Kidney glomerular epithelial cell (primary cell): ENCODE data around the gene CACFD1.
A peak's percentile ranks its signal among the peaks of the same experiment; 100 is the strongest.

Source experiments
- DNase-seq: peaks from one replicate; lab custom pipeline; 2025; lab: John Stamatoyannopoulos, UW

The CACFD1 gene

GRCh38 chr9:133459476-133460404, at the start of gene CACFD1:
Gene CACFD1, plus strand, starts transcription at chr9:133459978. Its CDS starts 89 bp downstream, at chr9:133460067.
- peak; percentile 77 for DNase-seq

GRCh38 chr9:133415170-133415569, 44.6 kb upstream of the CACFD1 start:
- DNase-seq, result no peak

- DNase-seq, result peak; percentile 62
Observed at GRCh38 chr9:133417541-133418461, 42.0 kb upstream of the CACFD1 start, which contains the start of gene REXO4. Gene REXO4, minus strand, starts transcription at chr9:133418010. Its CDS starts 166 bp downstream, at chr9:133417844.

GRCh38 chr9:133419005-133419404, 40.8 kb upstream of the CACFD1 start:
- DNase-seq, result no peak

GRCh38 chr9:133420392-133420827, 39.4 kb upstream of the CACFD1 start:
- DNase-seq, result no peak

GRCh38 chr9:133421615-133422542, 37.9 kb upstream of the CACFD1 start, which contains the start of gene ADAMTS13:
Gene ADAMTS13, plus strand, starts transcription at chr9:133422367. Its CDS starts 77 bp downstream, at chr9:133422444.
- DNase-seq, result no peak

GRCh38 chr9:133423216-133423615, 36.6 kb upstream of the CACFD1 start:
- no peak for DNase-seq

GRCh38 chr9:133424187-133424586, 35.6 kb upstream of the CACFD1 start:
- DNase-seq, result no peak

- no peak for DNase-seq
Observed at GRCh38 chr9:133425049-133425632, 34.6 kb upstream of the CACFD1 start.

- DNase-seq, result no peak
Observed at GRCh38 chr9:133426011-133426410, 33.8 kb upstream of the CACFD1 start.

GRCh38 chr9:133427658-133428348, 32.0 kb upstream of the CACFD1 start:
- no peak for DNase-seq

GRCh38 chr9:133428617-133429101, 31.1 kb upstream of the CACFD1 start:
- DNase-seq, result no peak

- DNase-seq, result no peak
Observed at GRCh38 chr9:133429214-133429613, 30.6 kb upstream of the CACFD1 start.

GRCh38 chr9:133429641-133430161, 30.1 kb upstream of the CACFD1 start:
- no peak for DNase-seq

- DNase-seq, result no peak
Observed at GRCh38 chr9:133430244-133430643, 29.5 kb upstream of the CACFD1 start.

- no peak for DNase-seq
Observed at GRCh38 chr9:133433351-133433843, 26.4 kb upstream of the CACFD1 start.

- DNase-seq, result no peak
Observed at GRCh38 chr9:133436681-133437080, 23.1 kb upstream of the CACFD1 start.

GRCh38 chr9:133437753-133438531, 21.8 kb upstream of the CACFD1 start:
- no peak for DNase-seq

- DNase-seq, result no peak
Observed at GRCh38 chr9:133439337-133439736, 20.4 kb upstream of the CACFD1 start.
